Subcutaneous preadipocyte (primary cell): ENCODE measurements around the gene SUZ12. TPM values are rescaled to one million over a fixed set of nuclear protein-coding genes. Genes with fewer than 3 reads are reported as not detected.

Experiments used
- small RNA-seq: library from RNA; depleted of rRNA; stranded (forward); fragments of <200 nt; gene quantifications from one replicate; pipeline ENCODE3, GENCODE V24; 2012
- total RNA-seq: library from RNA; depleted of rRNA; stranded (reverse); fragments of >200 nt; gene quantifications from 2 replicates; pipeline ENCODE4 v1.2.3, GENCODE V29; 2012

Gene SUZ12
- total RNA-seq: 16.2 and 28.3 TPM in 2 replicates

DNA sequence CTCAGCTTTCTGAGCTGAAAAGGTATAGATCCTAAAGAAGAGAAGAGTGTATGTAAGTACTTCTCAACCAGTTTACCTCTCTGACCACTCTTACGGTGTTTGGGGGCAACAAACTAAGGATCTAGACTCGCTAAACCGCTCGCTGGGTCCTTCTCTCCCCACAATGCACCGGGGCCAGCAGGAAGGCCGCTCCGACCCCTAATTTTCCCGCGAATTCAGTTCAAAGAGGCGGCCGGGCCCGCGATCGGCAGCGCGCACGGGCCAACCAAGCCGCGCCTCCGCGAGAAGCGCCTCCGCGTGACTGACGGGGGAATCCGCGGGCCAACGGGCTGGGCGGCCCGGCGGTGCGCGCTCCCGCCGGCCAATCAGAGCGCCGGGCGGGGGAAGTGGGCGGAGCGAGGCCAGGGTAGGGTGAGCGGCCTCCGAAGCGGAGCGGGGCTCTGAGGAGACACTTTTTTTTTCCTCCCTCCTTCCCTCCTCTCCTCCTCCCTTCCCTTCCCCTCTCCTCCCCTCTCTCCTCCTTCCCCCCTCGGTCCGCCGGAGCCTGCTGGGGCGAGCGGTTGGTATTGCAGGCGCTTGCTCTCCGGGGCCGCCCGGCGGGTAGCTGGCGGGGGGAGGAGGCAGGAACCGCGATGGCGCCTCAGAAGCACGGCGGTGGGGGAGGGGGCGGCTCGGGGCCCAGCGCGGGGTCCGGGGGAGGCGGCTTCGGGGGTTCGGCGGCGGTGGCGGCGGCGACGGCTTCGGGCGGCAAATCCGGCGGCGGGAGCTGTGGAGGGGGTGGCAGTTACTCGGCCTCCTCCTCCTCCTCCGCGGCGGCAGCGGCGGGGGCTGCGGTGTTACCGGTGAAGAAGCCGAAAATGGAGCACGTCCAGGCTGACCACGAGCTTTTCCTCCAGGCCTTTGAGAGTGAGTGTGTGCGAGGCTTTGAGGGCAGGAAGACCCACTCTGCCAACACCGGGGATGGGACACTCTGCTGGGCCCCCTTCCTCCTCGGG, at the start of gene SUZ12:
Gene SUZ12 (plus strand): TSS at position 393 of the 995 bp plus-strand sequence. CDS start 240 bp downstream, at position 633.

DNA sequence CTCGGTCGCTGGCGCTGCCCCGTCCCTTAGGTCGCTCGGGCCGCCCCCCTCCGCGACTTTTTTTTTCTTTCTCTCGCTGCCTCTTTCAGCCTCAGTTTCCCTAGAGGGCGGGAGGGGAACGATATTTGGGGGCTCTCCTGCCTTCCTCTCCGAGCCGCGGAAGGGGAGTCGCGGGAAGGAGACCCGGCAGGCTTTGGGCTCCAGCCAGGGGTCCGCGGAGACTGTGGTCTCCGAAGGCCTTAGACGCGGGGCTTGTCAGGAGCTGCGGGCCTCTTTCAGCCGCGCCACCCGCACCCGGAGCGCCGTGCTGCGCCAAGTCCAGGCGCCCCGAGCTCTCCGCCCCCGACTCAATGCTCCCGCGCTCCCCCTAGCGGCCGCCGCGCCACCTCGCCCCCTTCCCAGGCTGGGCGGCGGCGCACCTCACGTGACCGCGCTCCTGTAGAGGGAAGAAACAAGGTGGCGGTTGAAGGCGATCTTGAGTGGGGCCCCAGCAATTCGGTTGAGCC, 70.2 kb downstream of the SUZ12 start, which contains the start of gene LRRC37B:
Gene LRRC37B (plus strand): TSS at position 427 of the 506 bp plus-strand sequence. CDS start 14,010 bp downstream, outside the sequence.

Small RNA genes lying within 50 kb of the gene (small RNA-seq; reads per million reads assigned to genes)
- gene AC090616.4 (not detected), gene RNA5SP437 (not detected)

Other genes starting within 250 kb of the SUZ12 start
- gene COPRS, start 77.8 kb upstream of the SUZ12 start, total RNA-seq: 62.4 and 75.7 TPM in 2 replicates
- 25.0 and 39.7 TPM in 2 replicates for gene UTP6, start 35.3 kb upstream of the SUZ12 start, total RNA-seq
- 8.8 and 11.3 TPM in 2 replicates for gene LRRC37B, start 70.4 kb downstream of the SUZ12 start, total RNA-seq
- gene RHOT1, start 205.5 kb downstream of the SUZ12 start, total RNA-seq: 34.2 and 34.9 TPM in 2 replicates